K562 (cell line): ENCODE results near the gene YEATS2.

Experiments
- ELF1 ChIP-seq: fragments of 200-800 bp; sonication (Bioruptor generic); IDR thresholded peaks from 2 replicates; pipeline ENCODE4 v1.6.1; 2016; ENCODE audit warnings: missing genetic modification characterization, missing compliant biosample characterization
- EP300 ChIP-seq: IDR thresholded peaks from 2 replicates; pipeline ENCODE4 v1.6.1; 2012; ENCODE audit warnings: low read length, improper control_type of control experiment
- FOXK1 ChIP-seq: sonication (generic); formaldehyde crosslinking; IDR thresholded peaks from 2 replicates; pipeline ENCODE4 v1.8.0; 2022; ENCODE audit warnings: missing genetic modification reagents, mild to moderate bottlenecking, borderline replicate concordance
- PRDM10 ChIP-seq: fragments of 450-650 bp; IDR thresholded peaks from 2 replicates; pipeline ENCODE4 v1.6.1; 2018; ENCODE audit not compliant: partially characterized antibody
- SIX5 ChIP-seq, 2 experiments: IDR thresholded peaks; 2 replicates each; pipeline ENCODE4 v1.6.1; 2011; ENCODE audit warnings: low read length in 2 of 2, borderline replicate concordance in 1 of 2, low read depth in 1 of 2, mild to moderate bottlenecking in 1 of 2, moderate library complexity in 1 of 2; ENCODE audit not compliant: insufficient read depth in 1 of 2

GRCh38 chr3:183826448-183827250 lies 129.1 kb downstream of the YEATS2 start:
- TF ChIP-seq EP300 (no peak), PRDM10 (no peak), ELF1 (no peak), SIX5 (IDR thresholded peaks at IDR 0.05; ENCODE audit: borderline replicate concordance in 1 of 2, insufficient read depth in 1 of 2, low read depth in 1 of 2, low read length in 2 of 2) (no peak), FOXK1 (CRISPR knock-in tag) (no peak)
